Neural progenitor cell (in vitro differentiated cells): Measurements from ENCODE around the gene IGSF3.

Experiments used
- EZH2phosphoT487 ChIP-seq: fragments of 200-600 bp; sonication (generic); IDR thresholded peaks from 2 replicates; pipeline ENCODE4 v1.6.1; 2017; ENCODE audit warnings: antibody characterized with exemption
- TF ChIP-seq, protein P1 (sequence below): fragments of 200-600 bp; sonication (generic); IDR thresholded peaks from 2 replicates; pipeline ENCODE4 v1.5.1; 2017; ENCODE audit warnings: antibody characterized with exemption, mild to moderate bottlenecking

GRCh38 chr1:116697548-116698243 is 30.2 kb upstream of the IGSF3 start:
- TF ChIP-seq, protein P1, sequence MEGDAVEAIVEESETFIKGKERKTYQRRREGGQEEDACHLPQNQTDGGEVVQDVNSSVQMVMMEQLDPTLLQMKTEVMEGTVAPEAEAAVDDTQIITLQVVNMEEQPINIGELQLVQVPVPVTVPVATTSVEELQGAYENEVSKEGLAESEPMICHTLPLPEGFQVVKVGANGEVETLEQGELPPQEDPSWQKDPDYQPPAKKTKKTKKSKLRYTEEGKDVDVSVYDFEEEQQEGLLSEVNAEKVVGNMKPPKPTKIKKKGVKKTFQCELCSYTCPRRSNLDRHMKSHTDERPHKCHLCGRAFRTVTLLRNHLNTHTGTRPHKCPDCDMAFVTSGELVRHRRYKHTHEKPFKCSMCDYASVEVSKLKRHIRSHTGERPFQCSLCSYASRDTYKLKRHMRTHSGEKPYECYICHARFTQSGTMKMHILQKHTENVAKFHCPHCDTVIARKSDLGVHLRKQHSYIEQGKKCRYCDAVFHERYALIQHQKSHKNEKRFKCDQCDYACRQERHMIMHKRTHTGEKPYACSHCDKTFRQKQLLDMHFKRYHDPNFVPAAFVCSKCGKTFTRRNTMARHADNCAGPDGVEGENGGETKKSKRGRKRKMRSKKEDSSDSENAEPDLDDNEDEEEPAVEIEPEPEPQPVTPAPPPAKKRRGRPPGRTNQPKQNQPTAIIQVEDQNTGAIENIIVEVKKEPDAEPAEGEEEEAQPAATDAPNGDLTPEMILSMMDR, result no peak
- TF ChIP-seq EZH2phosphoT487, result no peak
